Neural progenitor cell (in vitro differentiated cells): ENCODE measurements around the gene CTAGE6. TPM values are rescaled to one million over a fixed set of nuclear protein-coding genes. Genes with fewer than 3 reads are reported as not detected.
"Not testable (repeated sequence)": the region's sequence is repeated elsewhere in the genome, so short reads cannot be mapped to it uniquely, and the experiment has no call there.

Source experiments
- DNase-seq: peaks from one replicate; pipeline ENCODE4 v3.0.0-alpha.2; 2016; ENCODE audit warnings: low spot score
- H2AFZ ChIP-seq: fragments of 200-600 bp; sonication (generic); replicated peaks from 2 replicates; pipeline ENCODE4 v1.6.1; 2016; ENCODE audit warnings: antibody characterized with exemption
- H3F3A ChIP-seq: fragments of 200-600 bp; sonication (generic); 2 replicates; pipeline ENCODE4 v1.6.1; 2016; ENCODE audit warnings: antibody characterized with exemption, low read depth
- H3K27ac ChIP-seq: fragments of 200-600 bp; sonication (generic); 2 replicates; pipeline ENCODE4 v1.5.1; 2016; ENCODE audit warnings: mild to moderate bottlenecking
- H3K27me3 ChIP-seq: fragments of 200-600 bp; sonication (generic); 2 replicates; pipeline ENCODE4 v1.6.1; 2016; ENCODE audit warnings: mild to moderate bottlenecking, moderate library complexity
- H3K36me3 ChIP-seq: fragments of 200-600 bp; sonication (generic); 2 replicates; pipeline ENCODE4 v1.5.1; 2016
- H3K4me1 ChIP-seq: fragments of 200-600 bp; sonication (generic); 2 replicates; pipeline ENCODE4 v1.6.1; 2016; ENCODE audit warnings: mixed run types
- H3K4me2 ChIP-seq: fragments of 200-600 bp; sonication (generic); 2 replicates; pipeline ENCODE4 v1.6.1; 2016
- H3K4me3 ChIP-seq: fragments of 200-600 bp; sonication (generic); 2 replicates; pipeline ENCODE4 v1.5.1; 2016
- H3K79me2 ChIP-seq: fragments of 200-600 bp; sonication (generic); 2 replicates; pipeline ENCODE4 v1.6.1; 2016; ENCODE audit warnings: low read depth
- H3K9ac ChIP-seq: fragments of 200-600 bp; sonication (generic); 2 replicates; pipeline ENCODE4 v1.6.1; 2016
- H3K9me3 ChIP-seq: fragments of 200-600 bp; sonication (generic); 2 replicates; pipeline ENCODE4 v1.5.1; 2016; ENCODE audit warnings: low read depth
- H4K20me1 ChIP-seq: fragments of 200-600 bp; sonication (generic); 2 replicates; pipeline ENCODE4 v1.6.1; 2016; ENCODE audit warnings: low read depth
- H3K27ac Mint-ChIP-seq: 3 replicates; pipeline ENCODE4 v1.8.0; 2021; ENCODE audit warnings: mixed read lengths
- H3K27me3 Mint-ChIP-seq: 2 replicates; pipeline ENCODE4 v1.8.0; 2022; ENCODE audit warnings: low read depth, mild to moderate bottlenecking, inconsistent platforms, moderate library complexity, mixed read lengths; ENCODE audit not compliant: insufficient read depth
- H3K36me3 Mint-ChIP-seq: 3 replicates; pipeline ENCODE4 v1.8.0; 2021; ENCODE audit warnings: mixed read lengths
- H3K4me1 Mint-ChIP-seq: 3 replicates; pipeline ENCODE4 v1.8.0; 2021; ENCODE audit warnings: mixed read lengths
- H3K4me3 Mint-ChIP-seq: 3 replicates; pipeline ENCODE4 v1.8.0; 2021; ENCODE audit warnings: mild to moderate bottlenecking, moderate library complexity, mixed read lengths
- H3K9me3 Mint-ChIP-seq: 3 replicates; pipeline ENCODE4 v1.8.0; 2020; ENCODE audit warnings: mixed read lengths
- total RNA-seq: library from RNA; depleted of rRNA; stranded (reverse); fragments of >200 nt; gene quantifications from 2 replicates; pipeline ENCODE4 v1.2.3, GENCODE V29; 2015; ENCODE audit warnings: low replicate concordance

Gene CTAGE6
- total RNA-seq, 1 donor from 2014 or later: 0.07 TPM

GRCh38 chr7:143779591-143779990 is 22.1 kb upstream of the CTAGE6 start:
- H3K9ac ChIP-seq, H3K4me3 Mint-ChIP-seq, H3K36me3 Mint-ChIP-seq, H4K20me1 ChIP-seq, H2AFZ ChIP-seq, H3K4me3 ChIP-seq, H3K4me1 Mint-ChIP-seq, DNase-seq, H3F3A ChIP-seq, H3K4me1 ChIP-seq, H3K27ac Mint-ChIP-seq, H3K4me2 ChIP-seq, H3K36me3 ChIP-seq, H3K9me3 Mint-ChIP-seq, H3K27ac ChIP-seq, H3K27me3 Mint-ChIP-seq, H3K27me3 ChIP-seq, H3K9me3 ChIP-seq, H3K79me2 ChIP-seq: not testable (repeated sequence)

- H3K4me2 ChIP-seq, H3K4me3 ChIP-seq, H3K9ac ChIP-seq, H3K4me1 Mint-ChIP-seq, H3K36me3 Mint-ChIP-seq, DNase-seq, H3K27ac ChIP-seq, H4K20me1 ChIP-seq, H3K4me1 ChIP-seq, H3K9me3 ChIP-seq, H3K27ac Mint-ChIP-seq, H3K27me3 Mint-ChIP-seq, H3K27me3 ChIP-seq, H2AFZ ChIP-seq, H3F3A ChIP-seq, H3K4me3 Mint-ChIP-seq, H3K79me2 ChIP-seq, H3K36me3 ChIP-seq, H3K9me3 Mint-ChIP-seq: not testable (repeated sequence)
Measured at GRCh38 chr7:143772738-143773468, 15.4 kb upstream of the CTAGE6 start.

- H3K9ac ChIP-seq, H3K27me3 ChIP-seq, H3K4me2 ChIP-seq, H3K4me1 Mint-ChIP-seq, H3K9me3 Mint-ChIP-seq, DNase-seq, H3K27me3 Mint-ChIP-seq, H3K4me3 Mint-ChIP-seq, H3K36me3 ChIP-seq, H2AFZ ChIP-seq, H3K27ac Mint-ChIP-seq, H4K20me1 ChIP-seq, H3K79me2 ChIP-seq, H3K27ac ChIP-seq, H3K9me3 ChIP-seq, H3K4me3 ChIP-seq, H3F3A ChIP-seq, H3K4me1 ChIP-seq, H3K36me3 Mint-ChIP-seq: not testable (repeated sequence)
Measured at GRCh38 chr7:143767531-143767930, 10.0 kb upstream of the CTAGE6 start.

- H3K36me3 Mint-ChIP-seq, H3K36me3 ChIP-seq, H3K27ac ChIP-seq, H3K27me3 Mint-ChIP-seq, H2AFZ ChIP-seq, H3K79me2 ChIP-seq, H3K9ac ChIP-seq, H3K9me3 ChIP-seq, H3K9me3 Mint-ChIP-seq, H3K27ac Mint-ChIP-seq, H3K4me1 ChIP-seq, H3K4me1 Mint-ChIP-seq, H3F3A ChIP-seq, H3K27me3 ChIP-seq, DNase-seq, H3K4me3 ChIP-seq, H3K4me3 Mint-ChIP-seq, H4K20me1 ChIP-seq, H3K4me2 ChIP-seq: not testable (repeated sequence)
Measured at GRCh38 chr7:143765678-143766077, 8.2 kb upstream of the CTAGE6 start.

GRCh38 chr7:143763065-143763464 is 5.6 kb upstream of the CTAGE6 start:
- H3K9me3 Mint-ChIP-seq, H3K27ac ChIP-seq, H3K27me3 Mint-ChIP-seq, H3K27ac Mint-ChIP-seq, H3K36me3 ChIP-seq, H2AFZ ChIP-seq, H4K20me1 ChIP-seq, H3K9ac ChIP-seq, DNase-seq, H3K9me3 ChIP-seq, H3K4me3 Mint-ChIP-seq, H3K4me1 ChIP-seq, H3K4me2 ChIP-seq, H3K36me3 Mint-ChIP-seq, H3K4me3 ChIP-seq, H3K79me2 ChIP-seq, H3K4me1 Mint-ChIP-seq, H3K27me3 ChIP-seq, H3F3A ChIP-seq: not testable (repeated sequence)

GRCh38 chr7:143745340-143745739 is 12.2 kb downstream of the CTAGE6 start:
- H3K4me3 Mint-ChIP-seq, DNase-seq, H3K27ac ChIP-seq, H2AFZ ChIP-seq, H3K4me3 ChIP-seq, H3K36me3 Mint-ChIP-seq, H3K4me2 ChIP-seq, H3K36me3 ChIP-seq, H3K9me3 Mint-ChIP-seq, H3K9ac ChIP-seq, H3K9me3 ChIP-seq, H4K20me1 ChIP-seq, H3K27me3 Mint-ChIP-seq, H3K4me1 Mint-ChIP-seq, H3K79me2 ChIP-seq, H3F3A ChIP-seq, H3K27me3 ChIP-seq, H3K4me1 ChIP-seq, H3K27ac Mint-ChIP-seq: not testable (repeated sequence)
